ENCODE results near the gene RHEBL1.

RHEBL1 gene

DNA sequence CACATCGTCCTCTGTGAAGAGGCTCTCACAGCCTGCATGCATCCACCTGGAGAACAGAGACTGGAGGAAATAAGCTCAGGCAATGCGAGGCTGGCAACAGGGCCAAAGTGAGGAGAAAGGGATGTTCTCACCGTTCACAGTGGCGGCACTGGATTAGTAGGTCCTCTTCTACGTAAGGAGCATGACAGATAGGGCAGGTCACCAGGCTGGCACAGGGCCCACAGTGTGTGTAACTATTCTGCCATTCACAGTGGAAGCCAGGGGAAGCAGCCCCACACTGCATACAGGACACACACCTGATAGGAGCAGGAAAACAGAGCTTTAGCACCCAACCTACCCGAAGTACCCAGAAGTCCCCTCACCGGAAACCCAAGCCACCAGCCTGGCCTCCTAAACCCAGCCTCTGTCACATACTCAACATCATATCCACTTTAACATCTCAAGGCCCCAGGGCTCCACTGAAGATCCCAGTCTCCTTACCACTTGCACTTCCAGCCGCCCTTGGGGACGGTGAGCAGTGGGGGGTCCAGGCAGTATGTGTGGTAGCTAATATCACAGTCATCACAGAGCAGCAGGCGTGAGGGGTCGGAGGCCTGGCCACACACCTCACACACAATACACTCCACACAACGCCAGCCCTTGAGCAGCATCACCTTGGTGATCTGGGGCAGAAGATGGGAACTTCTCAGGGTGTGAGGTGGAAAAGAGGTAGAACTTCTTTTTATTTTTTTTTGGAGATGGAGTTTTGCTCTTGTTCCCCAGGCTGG lies 23.5 kb downstream of the RHEBL1 start:
- Histone ChIP-seq H3K4me3 (ENCODE audit: low read length in 2 of 2) (no peak overlapping the region), H3K4me1 (ENCODE audit: control insufficient read depth in 2 of 2, insufficient read depth in 2 of 2, low read length in 2 of 2) (no peaks in the 10 kb centered on the region), H3K9me3 (ENCODE audit: control insufficient read depth in 2 of 2, low read length in 2 of 2) (no peaks in the 10 kb centered on the region), H3K27ac (ENCODE audit: low read depth in 2 of 2, low read length in 2 of 2) (no peak overlapping the region), H3K36me3 (ENCODE audit: control insufficient read depth in 2 of 2, insufficient read depth in 2 of 2, low read length in 2 of 2) (peaks cover 91 to 96% of the 10 kb centered on the region in 2 donors), H3K9ac (ENCODE audit: low read depth in 1 of 2, low read length in 2 of 2) (no peak overlapping the region), H3K27me3 (ENCODE audit: control insufficient read depth in 2 of 2, insufficient read depth in 2 of 2, low read length in 2 of 2) (no peaks in the 10 kb centered on the region)

DNA sequence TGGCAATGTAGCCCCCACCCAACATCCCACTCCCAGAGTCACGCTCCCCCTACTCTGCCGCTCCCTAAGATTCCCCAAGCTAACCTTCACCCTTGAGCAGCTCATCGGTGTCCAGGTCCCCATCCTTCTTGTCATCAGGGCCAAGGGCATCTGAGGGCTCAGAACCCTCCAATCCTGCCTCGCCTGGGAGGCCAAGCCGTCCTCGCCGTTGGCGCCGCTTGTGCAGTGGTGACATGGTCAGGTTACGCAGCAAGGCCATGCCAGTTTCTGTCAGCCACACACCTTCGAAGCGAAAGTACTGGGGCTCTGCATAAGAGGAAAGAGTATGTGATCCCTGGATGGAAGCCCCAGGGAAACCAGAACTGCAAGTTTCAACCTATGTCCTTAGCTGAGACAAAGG lies 25.1 kb downstream of the RHEBL1 start:
- Histone ChIP-seq H3K9me3 (ENCODE audit: control insufficient read depth in 2 of 2, low read length in 2 of 2) (no peaks in the 10 kb centered on the region), H3K4me3 (ENCODE audit: low read length in 2 of 2) (no peak overlapping the region), H3K27me3 (ENCODE audit: control insufficient read depth in 2 of 2, insufficient read depth in 2 of 2, low read length in 2 of 2) (no peaks in the 10 kb centered on the region), H3K9ac (ENCODE audit: low read depth in 1 of 2, low read length in 2 of 2) (no peak overlapping the region), H3K4me1 (ENCODE audit: control insufficient read depth in 2 of 2, insufficient read depth in 2 of 2, low read length in 2 of 2) (no peaks in the 10 kb centered on the region), H3K27ac (ENCODE audit: low read depth in 2 of 2, low read length in 2 of 2) (no peak overlapping the region), H3K36me3 (ENCODE audit: control insufficient read depth in 2 of 2, insufficient read depth in 2 of 2, low read length in 2 of 2) (peaks cover 85 to 88% of the 10 kb centered on the region in 2 donors)

DNA sequence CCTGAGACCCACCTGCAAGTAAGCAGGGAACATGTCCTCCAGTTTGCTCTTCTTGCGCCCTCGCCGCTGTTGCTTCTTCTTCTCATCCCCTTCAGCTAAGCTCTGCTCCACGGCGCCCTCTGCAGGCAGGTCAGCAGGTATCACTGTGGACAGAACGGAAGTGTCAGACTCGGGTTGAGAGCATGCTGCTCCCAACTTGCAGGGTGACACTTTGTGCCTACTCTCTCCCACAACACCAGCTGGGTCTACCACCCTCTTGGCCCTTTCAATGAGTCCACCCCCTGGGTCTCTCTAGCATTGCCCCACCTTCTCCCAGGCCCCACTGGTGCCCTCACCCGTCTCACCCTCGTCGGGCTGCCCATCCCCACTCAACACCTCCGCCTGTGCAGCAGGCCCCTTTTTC lies 25.9 kb downstream of the RHEBL1 start:
- Histone ChIP-seq H3K9ac (ENCODE audit: low read depth in 1 of 2, low read length in 2 of 2) (no peak overlapping the region), H3K36me3 (ENCODE audit: control insufficient read depth in 2 of 2, insufficient read depth in 2 of 2, low read length in 2 of 2) (peaks cover 83 to 88% of the 10 kb centered on the region in 2 donors), H3K4me3 (ENCODE audit: low read length in 2 of 2) (no peak overlapping the region), H3K27ac (ENCODE audit: low read depth in 2 of 2, low read length in 2 of 2) (no peak overlapping the region), H3K4me1 (ENCODE audit: control insufficient read depth in 2 of 2, insufficient read depth in 2 of 2, low read length in 2 of 2) (no peaks in the 10 kb centered on the region), H3K27me3 (ENCODE audit: control insufficient read depth in 2 of 2, insufficient read depth in 2 of 2, low read length in 2 of 2) (no peaks in the 10 kb centered on the region), H3K9me3 (ENCODE audit: control insufficient read depth in 2 of 2, low read length in 2 of 2) (no peaks in the 10 kb centered on the region)

DNA sequence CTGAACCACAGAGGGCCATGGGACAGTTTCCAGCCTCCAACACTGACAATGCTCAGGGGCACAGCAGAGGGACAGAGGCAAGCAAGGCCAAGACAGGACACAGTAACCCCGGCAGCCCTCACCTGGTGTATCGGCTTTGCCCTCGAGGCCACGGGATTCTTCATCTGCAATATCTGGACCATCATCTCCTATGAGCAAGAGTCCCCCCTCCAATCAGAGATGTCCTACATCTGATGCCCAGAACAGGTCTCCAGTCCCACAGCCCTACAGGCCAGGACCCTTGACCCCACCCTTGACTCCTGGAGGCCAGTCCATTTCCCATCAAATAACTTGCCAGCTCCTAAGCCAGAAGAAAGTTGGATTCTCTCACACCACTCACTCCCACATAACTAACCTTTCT lies 26.5 kb downstream of the RHEBL1 start:
- H3K9me3 ChIP-seq (ENCODE audit: control insufficient read depth in 2 of 2, low read length in 2 of 2), result no peaks in the 10 kb centered on the region
- no peaks in the 10 kb centered on the region for H3K27me3 ChIP-seq (ENCODE audit: control insufficient read depth in 2 of 2, insufficient read depth in 2 of 2, low read length in 2 of 2)
- peaks cover 82 to 88% of the 10 kb centered on the region in 2 donors for H3K36me3 ChIP-seq (ENCODE audit: control insufficient read depth in 2 of 2, insufficient read depth in 2 of 2, low read length in 2 of 2)
- H3K27ac ChIP-seq (ENCODE audit: low read depth in 2 of 2, low read length in 2 of 2), result no peak overlapping the region
- H3K9ac ChIP-seq (ENCODE audit: low read depth in 1 of 2, low read length in 2 of 2), result no peak overlapping the region
- H3K4me3 ChIP-seq (ENCODE audit: low read length in 2 of 2), result no peak overlapping the region
- H3K4me1 ChIP-seq (ENCODE audit: control insufficient read depth in 2 of 2, insufficient read depth in 2 of 2, low read length in 2 of 2), result no peaks in the 10 kb centered on the region

DNA sequence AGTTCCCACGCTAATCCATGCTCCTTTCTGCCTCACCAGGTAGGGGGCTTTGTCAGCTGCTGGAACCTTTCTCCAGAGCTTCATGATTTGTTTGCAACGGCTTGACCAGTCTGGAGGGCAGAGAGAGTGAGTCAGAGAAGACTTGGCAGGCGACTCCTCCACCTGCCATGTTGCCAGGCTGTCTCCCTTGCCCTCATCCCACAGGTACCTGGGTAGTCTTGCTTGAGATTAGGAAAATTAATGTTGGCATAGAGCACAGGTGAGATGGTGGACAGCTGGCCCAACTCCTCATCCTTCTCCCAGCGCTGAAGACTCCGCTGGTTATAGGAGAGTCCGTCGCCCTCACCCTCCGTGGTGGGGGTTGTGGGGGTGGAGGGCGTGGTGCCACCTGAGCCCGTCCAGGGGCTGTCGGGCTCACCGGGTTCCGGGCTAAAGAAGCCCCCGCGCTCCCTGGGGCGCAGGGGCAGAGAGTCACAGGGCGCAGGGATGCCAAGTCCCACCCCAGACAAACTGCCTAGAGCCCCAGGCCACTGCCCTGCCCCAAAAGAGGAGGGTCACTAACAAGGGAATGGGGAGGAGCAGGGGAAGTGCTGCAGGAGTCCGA lies 27.8 kb downstream of the RHEBL1 start:
- H3K36me3 ChIP-seq (ENCODE audit: control insufficient read depth in 2 of 2, insufficient read depth in 2 of 2, low read length in 2 of 2), result peaks cover 85 to 89% of the 10 kb centered on the region in 2 donors
- H3K4me1 ChIP-seq (ENCODE audit: control insufficient read depth in 2 of 2, insufficient read depth in 2 of 2, low read length in 2 of 2), result no peaks in the 10 kb centered on the region
- no peak overlapping the region for H3K9ac ChIP-seq (ENCODE audit: low read depth in 1 of 2, low read length in 2 of 2)
- no peak overlapping the region for H3K4me3 ChIP-seq (ENCODE audit: low read length in 2 of 2)
- no peak overlapping the region for H3K27ac ChIP-seq (ENCODE audit: low read depth in 2 of 2, low read length in 2 of 2)
- H3K27me3 ChIP-seq (ENCODE audit: control insufficient read depth in 2 of 2, insufficient read depth in 2 of 2, low read length in 2 of 2), result no peaks in the 10 kb centered on the region
- H3K9me3 ChIP-seq (ENCODE audit: control insufficient read depth in 2 of 2, low read length in 2 of 2), result no peaks in the 10 kb centered on the region

DNA sequence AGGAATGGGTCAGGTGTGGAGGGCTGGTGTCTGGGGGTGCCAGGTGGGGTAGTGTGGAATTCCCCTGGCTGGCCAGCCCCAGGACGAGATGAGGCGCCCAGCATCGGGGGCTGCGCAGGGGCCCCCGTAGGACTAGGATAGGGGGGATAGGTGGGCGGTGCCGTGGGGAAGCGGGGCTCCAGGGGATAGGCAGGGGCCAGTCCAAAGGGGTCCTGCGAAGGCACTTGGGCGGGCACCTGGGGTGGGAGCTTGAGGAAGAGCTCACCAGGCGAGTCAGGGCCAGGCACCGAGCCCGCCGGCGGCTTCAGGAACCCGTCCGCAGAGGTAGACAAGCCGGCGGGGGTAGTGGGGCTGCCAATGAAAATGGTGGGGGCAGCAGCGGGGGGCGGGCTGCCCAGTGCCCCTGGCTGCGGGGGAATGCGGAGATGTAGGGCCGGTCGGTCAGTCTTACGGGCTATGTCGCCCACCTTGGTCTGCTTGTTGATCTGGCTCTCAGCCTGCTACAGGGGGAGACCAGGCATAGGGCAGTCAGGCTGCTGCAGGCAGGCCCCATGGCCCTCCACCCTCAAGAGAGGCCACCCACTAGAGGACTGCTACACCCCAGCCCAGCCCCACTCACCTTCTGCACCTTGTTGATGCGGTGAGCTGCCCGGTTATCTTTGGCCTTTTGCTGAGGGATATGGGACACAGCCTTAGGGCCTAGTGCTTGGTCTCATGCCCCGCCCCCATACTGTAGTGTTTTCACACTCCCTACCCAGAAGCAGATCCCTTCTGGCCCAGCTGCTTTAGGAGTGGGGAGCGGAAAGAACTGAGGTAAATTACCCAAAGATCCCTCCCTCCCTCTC lies 28.5 kb downstream of the RHEBL1 start:
- Histone ChIP-seq H3K27ac (ENCODE audit: low read depth in 2 of 2, low read length in 2 of 2) (no peak overlapping the region), H3K9me3 (ENCODE audit: control insufficient read depth in 2 of 2, low read length in 2 of 2) (no peaks in the 10 kb centered on the region), H3K4me3 (ENCODE audit: low read length in 2 of 2) (no peak overlapping the region), H3K27me3 (ENCODE audit: control insufficient read depth in 2 of 2, insufficient read depth in 2 of 2, low read length in 2 of 2) (no peaks in the 10 kb centered on the region), H3K9ac (ENCODE audit: low read depth in 1 of 2, low read length in 2 of 2) (no peak overlapping the region), H3K4me1 (ENCODE audit: control insufficient read depth in 2 of 2, insufficient read depth in 2 of 2, low read length in 2 of 2) (no peaks in the 10 kb centered on the region), H3K36me3 (ENCODE audit: control insufficient read depth in 2 of 2, insufficient read depth in 2 of 2, low read length in 2 of 2) (peaks cover 83 to 88% of the 10 kb centered on the region in 2 donors)

DNA sequence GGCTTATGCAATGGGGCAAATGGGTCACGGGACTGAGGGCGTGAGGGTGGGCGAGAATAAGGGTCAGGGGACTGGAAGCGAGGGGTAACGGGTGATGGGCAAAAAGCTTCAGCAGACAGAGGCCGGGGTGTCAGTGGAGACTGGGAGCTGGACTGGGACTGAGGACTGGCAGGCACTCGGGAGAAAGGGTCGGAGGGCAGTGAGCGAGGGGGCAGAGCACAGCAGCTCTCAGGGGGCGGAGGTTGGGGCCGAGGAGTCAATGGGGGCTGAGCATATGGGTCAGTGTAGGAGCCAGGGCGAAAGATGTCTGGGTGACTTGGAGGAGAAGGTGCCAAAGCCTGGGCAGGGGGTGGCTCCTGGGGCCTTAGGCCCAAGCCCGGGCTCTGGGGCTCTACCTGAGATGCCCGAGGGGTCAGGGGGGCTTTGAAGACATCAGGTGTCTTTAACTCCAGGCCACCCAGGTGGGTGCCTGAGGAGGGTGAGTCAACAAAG lies 29.4 kb downstream of the RHEBL1 start:
- H3K27me3 ChIP-seq (ENCODE audit: control insufficient read depth in 2 of 2, insufficient read depth in 2 of 2, low read length in 2 of 2), result no peaks in the 10 kb centered on the region
- H3K36me3 ChIP-seq (ENCODE audit: control insufficient read depth in 2 of 2, insufficient read depth in 2 of 2, low read length in 2 of 2), result peaks cover 75 to 80% of the 10 kb centered on the region in 2 donors
- H3K27ac ChIP-seq (ENCODE audit: low read depth in 2 of 2, low read length in 2 of 2), result no peak overlapping the region
- no peaks in the 10 kb centered on the region for H3K4me1 ChIP-seq (ENCODE audit: control insufficient read depth in 2 of 2, insufficient read depth in 2 of 2, low read length in 2 of 2)
- H3K9ac ChIP-seq (ENCODE audit: low read depth in 1 of 2, low read length in 2 of 2), result no peak overlapping the region
- no peak overlapping the region for H3K4me3 ChIP-seq (ENCODE audit: low read length in 2 of 2)
- no peaks in the 10 kb centered on the region for H3K9me3 ChIP-seq (ENCODE audit: control insufficient read depth in 2 of 2, low read length in 2 of 2)

DNA sequence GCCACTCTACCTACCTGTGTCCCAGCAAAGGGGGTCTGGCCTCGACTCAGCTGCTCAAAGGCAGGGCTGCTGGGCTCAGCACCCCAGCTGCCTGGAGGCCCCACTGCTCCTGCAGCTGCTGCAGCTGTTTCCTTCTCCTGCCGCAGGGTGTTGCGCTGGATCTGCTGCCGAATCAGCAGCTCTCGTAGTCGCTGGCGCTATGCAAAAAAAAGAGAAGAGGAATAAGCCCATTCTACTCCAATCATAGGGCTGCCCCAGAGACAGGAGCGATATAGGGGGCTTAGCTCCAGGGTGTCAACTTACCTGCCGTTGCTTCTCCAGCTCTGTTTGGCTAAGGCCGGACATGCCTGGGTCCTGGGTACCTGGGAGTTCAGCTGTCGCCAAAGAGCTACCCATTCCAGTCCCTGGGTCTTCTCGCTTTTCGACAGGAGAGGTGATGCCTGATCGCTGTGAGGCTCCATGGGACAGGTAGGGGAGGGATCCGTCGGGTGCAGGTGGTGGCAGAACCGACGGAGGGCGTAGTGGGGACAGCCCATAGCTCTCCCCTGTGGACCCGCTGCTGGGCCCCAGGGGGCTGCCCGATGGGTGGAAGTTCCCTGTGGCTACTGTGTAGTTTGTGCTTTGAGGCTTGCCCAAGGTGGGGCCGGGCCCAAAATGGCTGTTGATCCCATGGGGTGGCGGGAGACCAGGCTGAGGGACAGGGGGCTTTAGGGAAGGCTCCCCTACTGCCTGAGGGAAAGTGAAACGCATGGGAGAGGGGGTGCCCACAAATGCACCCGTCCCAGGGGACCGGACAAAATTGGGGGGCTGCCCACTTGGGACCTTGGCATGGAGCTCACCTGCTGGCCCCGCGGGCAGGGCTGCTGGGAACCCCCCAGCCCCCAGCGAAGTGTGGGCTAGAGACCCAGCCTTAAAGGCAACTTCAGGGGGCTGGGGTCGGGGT lies 30.1 kb downstream of the RHEBL1 start:
- Histone ChIP-seq H3K4me3 (ENCODE audit: low read length in 2 of 2) (no peak overlapping the region), H3K36me3 (ENCODE audit: control insufficient read depth in 2 of 2, insufficient read depth in 2 of 2, low read length in 2 of 2) (peaks cover 76 to 80% of the 10 kb centered on the region in 2 donors), H3K27ac (ENCODE audit: low read depth in 2 of 2, low read length in 2 of 2) (no peak overlapping the region), H3K9ac (ENCODE audit: low read depth in 1 of 2, low read length in 2 of 2) (no peak overlapping the region), H3K4me1 (ENCODE audit: control insufficient read depth in 2 of 2, insufficient read depth in 2 of 2, low read length in 2 of 2) (no peaks in the 10 kb centered on the region), H3K27me3 (ENCODE audit: control insufficient read depth in 2 of 2, insufficient read depth in 2 of 2, low read length in 2 of 2) (no peaks in the 10 kb centered on the region), H3K9me3 (ENCODE audit: control insufficient read depth in 2 of 2, low read length in 2 of 2) (no peaks in the 10 kb centered on the region)

DNA sequence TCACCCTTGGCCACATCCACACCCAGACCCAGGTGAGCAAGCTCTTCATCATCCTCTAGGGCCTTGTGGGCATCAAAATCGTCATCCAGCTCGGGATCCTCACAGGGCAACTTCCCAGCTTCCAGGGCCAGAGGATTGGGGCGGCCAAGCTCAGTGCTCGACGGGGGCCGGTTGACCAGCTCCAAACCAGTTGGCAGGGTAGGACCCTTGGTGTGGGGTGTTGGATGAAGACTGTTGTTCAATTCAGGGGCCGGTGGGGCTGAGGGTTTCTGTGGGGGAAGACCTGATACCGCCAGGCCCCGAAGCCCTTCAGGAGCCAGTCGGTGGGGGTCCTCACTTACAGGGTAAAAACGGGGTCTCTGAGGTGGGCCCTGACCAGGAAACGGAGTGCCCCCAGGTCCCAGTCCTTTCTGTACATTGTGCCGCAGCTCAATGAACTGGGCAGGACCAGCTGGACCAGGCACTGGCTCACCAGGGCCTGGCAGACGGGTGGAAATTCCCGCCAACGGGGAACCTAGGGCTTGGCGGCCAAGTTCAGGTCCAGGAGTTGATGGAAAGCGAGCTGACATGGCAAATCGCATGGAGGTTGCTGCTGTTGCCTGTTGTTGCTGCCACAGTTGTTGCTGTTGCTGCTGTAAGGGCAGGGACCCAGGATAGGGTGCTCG lies 31.4 kb downstream of the RHEBL1 start:
- Histone ChIP-seq H3K27me3 (ENCODE audit: control insufficient read depth in 2 of 2, insufficient read depth in 2 of 2, low read length in 2 of 2) (no peaks in the 10 kb centered on the region), H3K4me3 (ENCODE audit: low read length in 2 of 2) (no peak overlapping the region), H3K4me1 (ENCODE audit: control insufficient read depth in 2 of 2, insufficient read depth in 2 of 2, low read length in 2 of 2) (no peaks in the 10 kb centered on the region), H3K36me3 (ENCODE audit: control insufficient read depth in 2 of 2, insufficient read depth in 2 of 2, low read length in 2 of 2) (peaks cover 77 to 80% of the 10 kb centered on the region in 2 donors), H3K9ac (ENCODE audit: low read depth in 1 of 2, low read length in 2 of 2) (no peak overlapping the region), H3K27ac (ENCODE audit: low read depth in 2 of 2, low read length in 2 of 2) (no peak overlapping the region), H3K9me3 (ENCODE audit: control insufficient read depth in 2 of 2, low read length in 2 of 2) (no peaks in the 10 kb centered on the region)
